ENCODE results near the gene TMEM43. TPM values are rescaled to one million over a fixed set of nuclear protein-coding genes. Genes with fewer than 3 reads are reported as not detected.

TMEM43 gene
- total and polyA plus RNA-seq, 5 donors: 46.7 to 103 (median 53.7) TPM

DNA sequence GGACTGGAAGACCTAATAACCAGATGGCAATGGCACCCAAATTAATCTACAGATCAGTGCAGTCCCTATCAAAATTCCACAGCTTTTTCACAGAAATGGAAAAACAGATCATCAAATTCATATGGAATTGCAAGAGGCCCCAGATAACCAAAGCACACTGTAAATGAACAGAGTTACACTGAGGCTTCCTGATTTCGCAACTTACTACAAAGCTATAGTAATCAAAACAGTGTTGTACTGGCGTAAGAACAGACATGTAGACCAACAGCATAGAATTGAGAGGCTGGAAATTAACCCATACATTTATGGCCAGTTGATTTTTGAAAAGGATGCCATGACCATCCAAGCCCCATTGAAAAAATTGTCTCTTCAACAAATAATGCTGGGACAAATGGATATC is 37.3 kb downstream of the TMEM43 start:
- DNase-seq: no peak
- no peaks in the 10 kb centered on the region for H3K4me1 ChIP-seq (ENCODE audit: control insufficient read depth, insufficient read depth, low read length)
- no peak overlapping the region for H3K27ac ChIP-seq (ENCODE audit: low read length)
- ATAC-seq: no peak
- 94% methylated on average over 2 of the region's 2 CpGs for WGBS
- no peaks in the 10 kb centered on the region for H3K27me3 ChIP-seq (ENCODE audit: control insufficient read depth, insufficient read depth)
- H3K9me3 ChIP-seq (ENCODE audit: control insufficient read depth, low read length): no peaks in the 10 kb centered on the region
- no peak overlapping the region for H3K4me3 ChIP-seq (ENCODE audit: low read length)
- intact Hi-C loops (cut with DNase I): no loop called here

DNA sequence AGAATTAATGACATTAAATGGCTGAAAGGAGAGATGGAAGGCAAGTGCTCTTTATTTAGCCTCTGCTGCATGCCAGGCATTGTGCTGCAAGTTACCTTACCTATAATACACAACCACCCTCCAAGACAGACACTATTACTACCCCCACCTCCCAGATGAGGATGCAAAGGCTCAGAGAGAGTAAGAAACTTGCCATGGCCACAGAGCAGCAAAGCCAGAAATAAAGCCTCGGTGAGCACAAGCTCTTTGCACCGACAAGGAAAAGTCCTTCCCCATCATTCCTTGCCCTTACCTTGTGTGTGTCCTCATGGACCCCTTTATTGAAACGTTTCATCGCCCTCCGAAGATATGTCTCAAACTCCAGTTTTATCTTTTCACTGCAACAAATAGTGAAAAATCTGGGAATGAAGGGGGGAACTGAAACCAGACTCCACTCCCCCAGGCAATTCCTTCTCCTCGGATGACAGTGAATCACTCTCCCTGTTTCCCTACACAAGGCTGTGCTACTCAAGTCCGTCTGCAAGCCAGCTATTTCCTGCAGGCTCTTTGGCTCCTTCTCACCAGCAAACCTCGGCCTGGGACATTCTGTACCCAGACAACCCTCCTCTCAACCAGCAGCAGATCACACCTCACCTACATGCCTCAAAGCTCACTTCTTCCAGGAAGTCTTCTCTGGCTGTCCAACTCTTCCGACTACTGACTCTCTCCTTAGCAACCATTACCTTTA is 42.2 kb downstream of the TMEM43 start:
- ATAC-seq: no peak
- H3K4me1 ChIP-seq (ENCODE audit: control insufficient read depth, insufficient read depth, low read length): no peaks in the 10 kb centered on the region
- no peak for DNase-seq
- H3K9me3 ChIP-seq (ENCODE audit: control insufficient read depth, low read length): no peaks in the 10 kb centered on the region
- H3K27me3 ChIP-seq (ENCODE audit: control insufficient read depth, insufficient read depth): no peaks in the 10 kb centered on the region
- no peak overlapping the region for H3K27ac ChIP-seq (ENCODE audit: low read length)
- 89% methylated on average over 9 of the region's 9 CpGs for WGBS
- no peak overlapping the region for H3K4me3 ChIP-seq (ENCODE audit: low read length)
- intact Hi-C loops (cut with DNase I): no loop called here

DNA sequence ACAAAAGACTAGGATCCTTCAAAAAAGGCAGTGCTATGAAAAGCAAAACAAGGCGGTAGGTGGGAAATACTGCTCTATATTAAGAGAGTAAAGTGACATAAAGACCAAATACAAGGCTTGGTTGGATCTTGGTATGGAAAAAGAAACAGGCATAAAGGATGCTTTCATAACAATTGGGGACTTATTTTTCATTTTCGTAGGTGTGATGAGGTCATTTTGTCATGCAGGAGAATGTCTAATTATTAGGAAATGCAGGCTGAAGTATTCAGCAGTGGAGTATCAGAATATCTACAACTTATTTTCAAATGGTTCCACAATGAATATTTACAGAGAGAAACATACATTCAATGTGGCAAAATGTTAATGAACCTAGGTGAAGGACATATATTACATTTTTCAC is 44.6 kb downstream of the TMEM43 start:
- intact Hi-C loops (cut with DNase I): no loop called here
- Histone ChIP-seq H3K27me3 (ENCODE audit: control insufficient read depth, insufficient read depth) (no peaks in the 10 kb centered on the region), H3K4me1 (ENCODE audit: control insufficient read depth, insufficient read depth, low read length) (no peaks in the 10 kb centered on the region), H3K4me3 (ENCODE audit: low read length) (no peak overlapping the region), H3K27ac (ENCODE audit: low read length) (no peak overlapping the region), H3K9me3 (ENCODE audit: control insufficient read depth, low read length) (no peaks in the 10 kb centered on the region)
- 90% methylated on average over 2 of the region's 2 CpGs for WGBS
- no peak for ATAC-seq
- no peak for DNase-seq

DNA sequence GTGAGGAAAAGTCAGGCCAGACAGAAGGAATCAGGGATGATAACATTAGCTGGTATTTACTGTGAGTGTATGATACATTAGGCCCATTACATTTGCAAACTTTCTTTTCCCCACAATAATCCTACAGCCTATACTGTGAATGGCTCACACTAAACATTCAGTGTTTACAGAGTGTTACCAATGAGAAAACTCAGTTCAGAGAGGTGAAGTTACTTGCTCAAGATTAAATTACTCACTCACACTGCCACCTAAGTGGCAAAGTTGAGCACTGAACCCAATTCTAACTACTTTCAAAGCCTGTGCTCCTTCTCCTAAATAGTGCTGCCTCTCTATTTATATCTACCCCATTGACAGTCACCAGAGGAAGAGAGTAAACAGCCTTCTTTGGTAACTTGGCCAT is 45.0 kb downstream of the TMEM43 start:
- ATAC-seq (no peak), DNase-seq (no peak)
- Histone ChIP-seq H3K27ac (ENCODE audit: low read length) (no peak overlapping the region), H3K4me1 (ENCODE audit: control insufficient read depth, insufficient read depth, low read length) (no peaks in the 10 kb centered on the region), H3K4me3 (ENCODE audit: low read length) (no peak overlapping the region), H3K9me3 (ENCODE audit: control insufficient read depth, low read length) (no peaks in the 10 kb centered on the region), H3K27me3 (ENCODE audit: control insufficient read depth, insufficient read depth) (no peaks in the 10 kb centered on the region)
- intact Hi-C loops (cut with DNase I): loop anchor here in 1 of 4 donors (10.0 kb wide), 1 partner anchor 885 kb away; no protein-coding TSS in a partner anchor

DNA sequence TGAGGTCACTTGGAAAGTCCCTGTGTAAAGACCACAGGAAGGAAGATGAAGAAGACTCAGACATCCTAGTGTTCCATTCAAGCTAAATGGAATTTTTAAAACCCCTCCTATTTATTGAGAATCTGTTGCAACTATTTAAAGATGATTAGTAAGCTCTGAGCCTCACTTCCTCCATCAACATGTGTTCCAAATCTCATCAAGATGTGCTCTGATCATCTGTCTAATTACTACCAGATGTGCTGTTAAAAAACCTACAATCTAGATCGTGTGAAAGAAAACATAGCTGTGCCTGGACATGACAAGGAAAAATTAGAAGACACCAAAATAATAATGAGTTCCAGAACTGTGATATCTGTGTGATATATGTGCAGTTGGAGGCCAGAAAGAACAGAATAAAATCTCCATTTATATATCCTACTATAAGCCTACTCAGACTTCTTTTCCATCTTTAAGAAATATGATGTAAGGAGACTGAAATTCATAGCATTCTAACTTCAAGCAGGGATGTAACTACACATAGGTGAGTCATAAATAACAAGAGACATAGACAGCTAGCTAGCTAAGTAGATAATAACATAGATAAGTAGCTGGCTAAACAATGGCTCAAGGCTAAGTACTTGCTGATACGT is 45.8 kb downstream of the TMEM43 start:
- Histone ChIP-seq H3K9me3 (ENCODE audit: control insufficient read depth, low read length) (no peaks in the 10 kb centered on the region), H3K4me3 (ENCODE audit: low read length) (no peak overlapping the region), H3K4me1 (ENCODE audit: control insufficient read depth, insufficient read depth, low read length) (no peaks in the 10 kb centered on the region), H3K27ac (ENCODE audit: low read length) (no peak overlapping the region), H3K27me3 (ENCODE audit: control insufficient read depth, insufficient read depth) (no peaks in the 10 kb centered on the region)
- 77% methylated on average over 2 of the region's 2 CpGs for WGBS
- intact Hi-C loops (cut with DNase I): loop anchor here in 1 of 4 donors (10.0 kb wide), 1 partner anchor 884 kb away; no protein-coding TSS in a partner anchor
- no peak for DNase-seq
- ATAC-seq: no peak

DNA sequence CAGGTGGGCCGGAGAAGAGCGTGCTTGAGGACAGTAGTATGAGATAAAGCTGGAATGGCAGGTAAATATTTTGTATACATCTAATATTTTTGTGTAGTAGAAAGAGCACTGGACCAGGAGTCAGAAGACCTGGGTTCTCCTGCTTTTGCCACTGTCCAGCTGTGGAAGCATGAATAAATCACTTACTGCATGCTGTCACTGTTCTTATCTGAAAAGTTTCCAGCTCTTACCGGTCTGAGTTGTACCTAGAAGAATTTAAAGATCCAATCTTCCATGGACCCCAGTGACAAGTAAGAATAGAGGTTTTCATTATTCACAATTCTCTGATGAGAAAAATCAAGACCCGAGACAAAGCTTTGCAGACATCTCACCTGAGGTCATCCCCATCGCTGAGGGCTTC is 47.6 kb downstream of the TMEM43 start:
- Histone ChIP-seq H3K9me3 (ENCODE audit: control insufficient read depth, low read length) (no peaks in the 10 kb centered on the region), H3K4me3 (ENCODE audit: low read length) (no peak overlapping the region), H3K4me1 (ENCODE audit: control insufficient read depth, insufficient read depth, low read length) (peaks cover 2% of the 10 kb centered on the region), H3K27me3 (ENCODE audit: control insufficient read depth, insufficient read depth) (no peaks in the 10 kb centered on the region), H3K27ac (ENCODE audit: low read length) (no peak overlapping the region)
- no peak for DNase-seq
- WGBS: 92% methylated on average over 5 of the region's 5 CpGs
- intact Hi-C loops (cut with DNase I): loop anchor here in 1 of 4 donors (10.0 kb wide), 1 partner anchor 882 kb away; no protein-coding TSS in a partner anchor
- no peak for ATAC-seq

DNA sequence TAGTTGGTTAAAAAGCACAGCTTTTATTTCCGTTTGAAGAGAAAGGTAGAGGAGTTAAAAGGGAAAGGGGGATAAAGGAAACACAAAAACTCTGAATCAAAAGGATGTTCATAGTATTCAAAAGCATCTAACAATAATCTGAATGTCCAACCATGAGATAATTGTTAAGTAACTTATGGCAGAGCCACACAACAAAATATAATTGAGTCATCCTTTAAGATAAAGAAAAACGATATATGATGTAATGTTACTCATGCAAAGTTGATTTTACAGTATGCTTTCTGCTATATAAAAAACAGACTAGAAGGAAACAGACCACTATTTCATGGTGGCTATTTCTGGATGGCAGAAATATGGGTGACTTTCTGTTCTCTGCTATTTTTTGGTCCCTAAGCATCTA is 49.6 kb downstream of the TMEM43 start:
- no peaks in the 10 kb centered on the region for H3K9me3 ChIP-seq (ENCODE audit: control insufficient read depth, low read length)
- DNase-seq (no peak), ATAC-seq (no peak)
- no peak overlapping the region for H3K27ac ChIP-seq (ENCODE audit: low read length)
- intact Hi-C loops (cut with DNase I): loop anchor here in 1 of 4 donors (10.0 kb wide), 1 partner anchor 880 kb away; no protein-coding TSS in a partner anchor
- no peaks in the 10 kb centered on the region for H3K27me3 ChIP-seq (ENCODE audit: control insufficient read depth, insufficient read depth)
- WGBS: 51% methylated on average over 2 of the region's 2 CpGs
- peaks cover 2% of the 10 kb centered on the region for H3K4me1 ChIP-seq (ENCODE audit: control insufficient read depth, insufficient read depth, low read length)
- no peak overlapping the region for H3K4me3 ChIP-seq (ENCODE audit: low read length)

DNA sequence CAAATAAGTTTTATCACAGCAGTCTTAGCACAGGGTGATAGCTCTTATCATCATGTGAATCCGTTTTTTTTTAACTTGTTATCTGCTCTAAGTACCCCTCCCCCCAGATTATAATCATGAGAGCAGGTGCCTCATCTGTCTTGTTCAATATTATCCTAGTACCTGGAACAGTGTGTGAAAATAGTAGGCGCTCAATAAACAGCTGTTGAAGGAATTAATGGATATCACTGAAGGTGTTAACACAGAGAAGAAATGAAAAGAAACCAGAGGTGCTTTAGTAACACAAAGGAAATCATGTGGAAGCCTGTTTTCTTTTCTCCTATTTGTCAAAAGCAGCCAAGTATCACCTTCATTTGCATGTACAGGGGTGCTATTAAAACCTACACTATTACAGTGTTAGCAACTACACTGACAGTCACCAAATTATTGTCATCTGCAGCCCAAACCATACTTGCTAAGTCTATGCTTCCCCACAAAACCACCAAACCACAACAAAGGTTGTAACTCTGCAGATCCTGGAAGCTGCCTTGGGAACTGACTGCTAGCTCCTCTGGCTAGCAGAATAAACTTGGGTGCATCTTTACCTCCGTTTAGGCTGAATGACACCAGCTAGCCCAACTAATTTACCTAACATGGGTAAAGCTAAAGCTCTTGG is 50.7 kb downstream of the TMEM43 start:
- DNase-seq (no peak), ATAC-seq (no peak)
- no peak overlapping the region for H3K4me3 ChIP-seq (ENCODE audit: low read length)
- H3K27me3 ChIP-seq (ENCODE audit: control insufficient read depth, insufficient read depth): no peaks in the 10 kb centered on the region
- no peak overlapping the region for H3K27ac ChIP-seq (ENCODE audit: low read length)
- no peaks in the 10 kb centered on the region for H3K9me3 ChIP-seq (ENCODE audit: control insufficient read depth, low read length)
- intact Hi-C loops (cut with DNase I): loop anchor here in 2 of 4 donors (5.0 to 10.0 kb wide), 2 partner anchors 48 to 879 kb away; partner anchors contain the start of gene TMEM43 (in 1 of the 2)
- peaks cover 2% of the 10 kb centered on the region for H3K4me1 ChIP-seq (ENCODE audit: control insufficient read depth, insufficient read depth, low read length)
- whole genome bisulfite sequencing: 65% methylated on average over 3 of the region's 3 CpGs

DNA sequence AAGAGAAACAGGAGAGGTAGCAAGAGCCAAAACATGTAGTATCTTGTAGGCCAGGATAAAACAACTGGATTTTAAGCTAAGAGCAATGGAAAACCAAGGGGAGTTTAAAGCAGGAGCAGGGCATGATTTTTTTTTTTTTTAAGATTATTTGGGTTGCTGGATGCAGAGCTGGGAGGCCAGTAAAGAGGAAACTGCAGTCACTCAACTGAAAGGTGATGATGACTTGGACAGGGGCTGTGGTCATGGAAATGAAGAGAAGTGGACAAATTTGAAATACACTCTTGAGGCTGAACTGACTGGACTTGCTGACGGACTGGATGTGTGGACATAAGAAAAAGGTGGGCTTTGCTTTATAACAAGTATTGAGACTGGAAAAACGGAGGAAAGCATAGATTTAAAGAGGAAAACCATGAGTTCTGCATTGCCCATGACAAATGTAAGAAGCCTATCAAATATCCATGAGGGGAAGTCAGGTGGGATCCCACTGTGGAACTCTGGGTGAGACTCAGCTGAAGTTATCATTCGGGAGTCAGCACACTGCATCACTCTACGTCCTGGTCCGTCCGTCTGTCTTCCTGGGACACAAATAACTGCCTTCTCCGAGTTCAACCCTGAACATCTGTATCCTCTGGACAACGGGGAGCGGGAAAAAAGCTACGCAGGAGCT is 52.9 kb downstream of the TMEM43 start:
- DNase-seq (no peak), ATAC-seq (peak; percentile 61 to 65)
- Histone ChIP-seq H3K27ac (ENCODE audit: low read length) (peak overlapping the region; percentile 96), H3K4me1 (ENCODE audit: control insufficient read depth, insufficient read depth, low read length) (peaks cover 2% of the 10 kb centered on the region), H3K27me3 (ENCODE audit: control insufficient read depth, insufficient read depth) (no peaks in the 10 kb centered on the region), H3K9me3 (ENCODE audit: control insufficient read depth, low read length) (no peaks in the 10 kb centered on the region), H3K4me3 (ENCODE audit: low read length) (peak overlapping the region; percentile 91)
- WGBS: 5% methylated on average over 10 of the region's 10 CpGs
- intact Hi-C loops (cut with DNase I): loop anchor here in 3 of 4 donors (2.0 to 10.0 kb wide), 3 partner anchors 50 to 877 kb away; partner anchors contain the start of genes TMEM43 (in 2 of the 3) and CHCHD4 (in 1 of the 3)

DNA sequence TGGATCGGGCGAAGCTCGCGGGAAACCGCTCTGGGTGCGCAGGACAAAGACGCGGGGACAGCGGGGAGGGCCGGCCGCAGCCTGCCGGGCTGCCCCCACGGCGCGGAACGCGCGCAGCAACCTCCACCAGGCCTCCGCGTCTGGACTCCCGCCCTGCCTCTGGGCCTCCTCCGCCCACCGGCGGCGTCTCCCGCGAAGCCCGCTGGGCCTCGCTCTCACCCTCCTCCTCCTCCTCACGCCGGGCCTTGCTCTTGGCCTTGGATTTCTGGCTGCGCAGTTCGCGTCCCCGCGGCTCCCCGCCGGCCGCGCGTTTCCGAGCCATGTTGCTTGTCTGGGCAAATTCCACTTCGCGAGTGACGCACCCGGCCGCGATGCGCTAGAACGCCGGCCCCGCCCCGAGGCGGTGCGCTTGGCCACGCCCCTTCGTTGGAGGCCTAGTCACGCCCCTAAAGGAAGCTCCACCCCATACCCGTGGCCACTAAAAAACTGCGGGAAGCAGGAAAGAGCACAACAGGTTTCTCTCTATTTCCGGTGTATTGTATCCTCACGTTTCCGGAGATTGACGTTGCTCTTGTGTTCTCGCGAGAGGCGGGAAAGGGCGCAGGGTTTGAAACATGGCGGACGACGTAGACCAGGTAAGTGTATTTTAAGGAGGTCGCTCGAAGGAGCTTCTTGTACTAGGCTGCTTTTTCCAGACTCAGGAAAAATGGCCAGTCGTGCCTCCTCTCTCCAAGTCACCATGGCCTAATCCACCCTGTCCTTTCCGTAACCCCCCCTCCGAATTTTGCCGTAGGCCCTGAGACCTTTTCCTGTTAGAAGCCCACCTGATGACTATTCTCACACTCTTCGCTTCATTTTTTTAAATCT is 53.6 kb downstream of the TMEM43 start, which contains the start of the genes LSM3 and XPC:
Gene LSM3, plus strand, starts transcription at position 571 of the 867 bp plus-strand sequence. Its CDS starts 44 bp downstream, at position 615.
Gene XPC, minus strand, starts transcription at position 355 of the 867 bp plus-strand sequence. Its CDS starts 33 bp downstream, at position 322.
- Histone ChIP-seq H3K27ac (ENCODE audit: low read length) (peak within 1 kb of the TSS; percentile 96), H3K4me3 (ENCODE audit: low read length) (peak within 1 kb of the TSS; percentile 91), H3K9me3 (ENCODE audit: control insufficient read depth, low read length) (no peaks in the 10 kb centered on the region), H3K27me3 (ENCODE audit: control insufficient read depth, insufficient read depth) (no peaks in the 10 kb centered on the region), H3K4me1 (ENCODE audit: control insufficient read depth, insufficient read depth, low read length) (peaks cover 2% of the 10 kb centered on the region)
- intact Hi-C loops (cut with DNase I): loop anchor here in 3 of 4 donors (2.0 to 10.0 kb wide), 3 partner anchors 51 to 876 kb away; partner anchors contain the start of genes TMEM43 (in 2 of the 3) and CHCHD4 (in 1 of the 3)
- WGBS: under 1% methylated on average over 78 of the region's 78 CpGs
- ATAC-seq: peak; percentile 99 to 100
- DNase-seq: peak; percentile 97 to 98 (median 98)
